IMR-90 (cell line): ENCODE results near the gene LGALS12. TPM values are rescaled to one million over a fixed set of nuclear protein-coding genes. Genes with fewer than 3 reads are reported as not detected.

ENCODE experiments used
- ATAC-seq: fragments of 200-7000 bp; cut with Tn5 transposase; 2 replicates; pipeline ENCODE4 v1.9.1; 2020; ENCODE audit warnings: low read depth, mild to moderate bottlenecking, moderate library complexity
- BruUV-seq: library from RNA; stranded (reverse); fragments of 400-500 nt; replicated peaks from 2 replicates; lab custom pipeline; 2021; lab: Mats Ljungman, UMichigan
- CTCF ChIA-PET: fragments of 300-600 bp; formaldehyde crosslinking; extraction: SDS; loops from one replicate; lab custom pipeline; 2021; ENCODE audit warnings: antibody characterized with exemption; lab: Yijun Ruan, JAX
- POLR2A ChIA-PET: fragments of 300-600 bp; sonication (Branson Sonifier 250); formaldehyde crosslinking; loops from one replicate; lab custom pipeline; 2022; ENCODE audit warnings: antibody characterized with exemption; ENCODE audit not compliant: unreplicated experiment; lab: Charles Lee
- DNase-seq: peaks from one replicate; pipeline ENCODE4 v3.0.0; 2013
- H2AFZ ChIP-seq: replicated peaks from 2 replicates; pipeline ENCODE3; 2013; ENCODE audit warnings: low read length, mild to moderate bottlenecking; ENCODE audit not compliant: poor library complexity
- H2AK5ac ChIP-seq: 2 replicates; pipeline ENCODE4 v1.6.1; 2013; ENCODE audit warnings: low read depth, low read length, inconsistent platforms
- H2AK9ac ChIP-seq: replicated peaks from 2 replicates; pipeline ENCODE3; 2013; ENCODE audit warnings: mild to moderate bottlenecking, low read depth, low read length, moderate library complexity; ENCODE audit not compliant: poor library complexity
- H2BK120ac ChIP-seq: 2 replicates; pipeline ENCODE4 v1.6.1; 2013; ENCODE audit warnings: low read depth, low read length, inconsistent platforms
- H2BK15ac ChIP-seq: 3 replicates; pipeline ENCODE4 v1.6.1; 2013; ENCODE audit warnings: low read depth, low read length, inconsistent platforms
- H2BK20ac ChIP-seq: 2 replicates; pipeline ENCODE4 v1.6.1; 2013; ENCODE audit warnings: low read depth, mild to moderate bottlenecking, inconsistent platforms, low read length, moderate library complexity
- H2BK5ac ChIP-seq: 2 replicates; pipeline ENCODE4 v1.6.1; 2013; ENCODE audit warnings: mild to moderate bottlenecking, low read depth, low read length, inconsistent platforms; ENCODE audit not compliant: poor library complexity, severe bottlenecking
- H3K14ac ChIP-seq: replicated peaks from 2 replicates; pipeline ENCODE4 v1.6.1; 2013; ENCODE audit warnings: low read depth, low read length, inconsistent platforms
- H3K18ac ChIP-seq: 2 replicates; pipeline ENCODE4 v1.6.1; 2013; ENCODE audit warnings: low read depth, low read length, control low read depth
- H3K23ac ChIP-seq: 2 replicates; pipeline ENCODE4 v1.6.1; 2013; ENCODE audit warnings: low read depth, low read length, inconsistent platforms
- H3K27ac ChIP-seq: 2 replicates; pipeline ENCODE4 v1.5.1; 2013; ENCODE audit warnings: mild to moderate bottlenecking, control low read depth, low read length; ENCODE audit not compliant: insufficient read depth
- H3K27me3 ChIP-seq: 2 replicates; pipeline ENCODE4 v1.6.1; 2013; ENCODE audit warnings: low read length; ENCODE audit not compliant: control insufficient read depth, insufficient read depth
- H3K36me3 ChIP-seq: 2 replicates; pipeline ENCODE4 v1.6.1; 2013; ENCODE audit warnings: low read length, mixed read lengths; ENCODE audit not compliant: control insufficient read depth, insufficient read depth
- H3K4ac ChIP-seq: 2 replicates; pipeline ENCODE4 v1.6.1; 2013; ENCODE audit warnings: low read depth, low read length, inconsistent platforms
- H3K4me1 ChIP-seq: 2 replicates; pipeline ENCODE4 v1.6.1; 2013; ENCODE audit warnings: low read length, mixed read lengths; ENCODE audit not compliant: control insufficient read depth, insufficient read depth
- H3K4me2 ChIP-seq: 2 replicates; pipeline ENCODE4 v1.6.1; 2013; ENCODE audit warnings: low read depth, mild to moderate bottlenecking, control low read depth, low read length, moderate library complexity
- H3K4me3 ChIP-seq: 2 replicates; pipeline ENCODE4 v1.5.1; 2013; ENCODE audit warnings: low read depth, mild to moderate bottlenecking, control low read depth, low read length, moderate library complexity; ENCODE audit not compliant: insufficient read depth
- H3K56ac ChIP-seq: 2 replicates; pipeline ENCODE4 v1.6.1; 2013; ENCODE audit warnings: low read length, inconsistent platforms; ENCODE audit not compliant: insufficient read depth; ENCODE audit errors: extremely low read depth
- H3K79me1 ChIP-seq, 2 experiments: 2 replicates each; pipeline ENCODE4 v1.6.1; 2013; ENCODE audit warnings: low read length in 2 of 2, inconsistent platforms in 1 of 2, low read depth in 1 of 2
- H3K9ac ChIP-seq: 2 replicates; pipeline ENCODE4 v1.6.1; 2013; ENCODE audit warnings: low read depth, low read length, control low read depth
- H3K9me1 ChIP-seq: 2 replicates; pipeline ENCODE4 v1.6.1; 2013; ENCODE audit warnings: low read length, inconsistent platforms; ENCODE audit not compliant: insufficient read depth
- H3K9me3 ChIP-seq: 2 replicates; pipeline ENCODE4 v1.6.1; 2013; ENCODE audit warnings: low read length; ENCODE audit not compliant: control insufficient read depth, insufficient read depth
- H4K20me1 ChIP-seq: 2 replicates; pipeline ENCODE4 v1.6.1; 2013; ENCODE audit warnings: low read length, inconsistent platforms; ENCODE audit not compliant: insufficient read depth
- H4K5ac ChIP-seq: 2 replicates; pipeline ENCODE4 v1.6.1; 2013; ENCODE audit warnings: mild to moderate bottlenecking, low read depth, low read length, control low read depth
- H4K8ac ChIP-seq, 2 experiments: 2 replicates each; pipeline ENCODE4 v1.6.1; 2013; ENCODE audit warnings: low read depth in 2 of 2, low read length in 2 of 2, control low read depth in 1 of 2, inconsistent platforms in 1 of 2
- H4K91ac ChIP-seq: 2 replicates; pipeline ENCODE4 v1.6.1; 2013; ENCODE audit warnings: low read depth, low read length, inconsistent platforms; ENCODE audit not compliant: insufficient read depth
- CEBPB ChIP-seq: IDR thresholded peaks from 2 replicates; pipeline ENCODE4 v1.6.1; 2012; ENCODE audit warnings: low read depth, low read length, improper control_type of control experiment
- MAZ ChIP-seq: IDR thresholded peaks from 2 replicates; pipeline ENCODE4 v1.6.1; 2012; ENCODE audit warnings: low read depth, mild to moderate bottlenecking, low read length, improper control_type of control experiment, moderate library complexity, borderline replicate concordance
- NFE2L2 ChIP-seq: fragments of 150-350 bp; IDR thresholded peaks from 2 replicates; pipeline ENCODE4 v1.6.1; 2016; ENCODE audit warnings: low read depth, mild to moderate bottlenecking, low read length
- WGBS, 2 experiments: methylation state at CpG; one replicate each; pipeline versions ENCODE4 v1.1.5 to v1.1.7; 2013; ENCODE audit warnings: missing lambda C conversion rate in 2 of 2; ENCODE audit not compliant: insufficient read length in 1 of 2; ENCODE audit errors: extremely low coverage in 2 of 2; 5-methylcytosine and 5-hydroxymethylcytosine counted together
- dilution Hi-C: fragments of 300-500 bp; cut with HindIII; formaldehyde crosslinking; loops from one replicate; pipeline ENCODE4 v1.14.3; 2018; ENCODE audit warnings: low sequenced_read_pairs; ENCODE audit not compliant: unreplicated experiment
- in situ Hi-C: fragments of 300-500 bp; cut with MboI; formaldehyde crosslinking; loops from 3 replicates; pipeline ENCODE4 v1.14.3; 2019; ENCODE audit warnings: low sequenced_read_pairs, inconsistent platforms, mixed read lengths
- intact Hi-C: fragments of 100-400 bp; cut with micrococcal nuclease; formaldehyde crosslinking; loops from 2 replicates; pipeline ENCODE4 v1.10.0; 2022
- polyA plus RNA-seq, 3 experiments: library from polyadenylated mRNA; depleted of rRNA; stranded (reverse); fragments of >200 nt; gene quantifications; 2 replicates each; pipeline ENCODE4 v1.2.3, GENCODE V29; 2012; ENCODE audit warnings: low replicate concordance in 1 of 3
- total RNA-seq: library from RNA; depleted of rRNA; stranded (reverse); fragments of >200 nt; gene quantifications from 2 replicates; pipeline ENCODE4 v1.2.3, GENCODE V29; 2012
- TF ChIP-seq, protein P1 (sequence below): fragments of 150-350 bp; IDR thresholded peaks from 2 replicates; pipeline ENCODE4 v1.6.1; 2017; ENCODE audit warnings: mild to moderate bottlenecking, antibody characterized with exemption, low read length, low read depth
- TF ChIP-seq, protein P2 (sequence below): conservative IDR thresholded peaks from 2 replicates; pipeline ENCODE4 v1.5.1; 2012; ENCODE audit warnings: mild to moderate bottlenecking, low read depth, low read length, improper control_type of control experiment

LGALS12 gene
- total and polyA plus RNA-seq, 2 of the 4 experiments (the other 2 are of a cell fraction), result not detected

DNA sequence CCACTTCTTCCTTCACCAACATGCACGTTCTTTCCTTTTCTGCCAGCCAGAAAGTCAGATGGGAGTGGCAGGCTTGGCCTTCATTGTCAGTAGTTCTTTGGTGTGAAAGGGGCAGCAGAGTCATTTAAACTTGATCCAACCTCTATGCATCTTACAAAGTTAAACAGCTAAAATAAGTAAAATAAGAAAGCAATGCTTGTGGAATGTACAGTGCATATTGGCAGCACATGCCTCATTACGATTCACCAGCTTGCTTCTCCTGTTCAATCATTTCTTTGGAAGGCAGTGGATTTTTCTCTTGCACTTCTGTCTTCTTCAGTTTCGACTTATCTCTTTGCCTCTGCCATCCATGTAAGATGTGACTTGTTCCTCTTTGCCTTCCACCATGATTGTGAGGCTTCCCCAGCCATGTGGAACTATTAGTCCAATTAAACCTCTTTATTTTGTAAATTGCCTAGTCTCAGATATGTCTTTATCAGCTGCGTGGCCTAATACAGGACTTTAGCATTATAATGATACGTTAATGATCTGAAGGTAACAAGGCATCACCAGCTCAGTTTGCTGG is 14.8 kb downstream of the LGALS12 start:
- TF ChIP-seq CEBPB, result no peak
- TF ChIP-seq, protein P1, sequence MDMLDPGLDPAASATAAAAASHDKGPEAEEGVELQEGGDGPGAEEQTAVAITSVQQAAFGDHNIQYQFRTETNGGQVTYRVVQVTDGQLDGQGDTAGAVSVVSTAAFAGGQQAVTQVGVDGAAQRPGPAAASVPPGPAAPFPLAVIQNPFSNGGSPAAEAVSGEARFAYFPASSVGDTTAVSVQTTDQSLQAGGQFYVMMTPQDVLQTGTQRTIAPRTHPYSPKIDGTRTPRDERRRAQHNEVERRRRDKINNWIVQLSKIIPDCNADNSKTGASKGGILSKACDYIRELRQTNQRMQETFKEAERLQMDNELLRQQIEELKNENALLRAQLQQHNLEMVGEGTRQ, result no peak
- TF ChIP-seq MAZ, result no peak
- TF ChIP-seq, protein P2, sequence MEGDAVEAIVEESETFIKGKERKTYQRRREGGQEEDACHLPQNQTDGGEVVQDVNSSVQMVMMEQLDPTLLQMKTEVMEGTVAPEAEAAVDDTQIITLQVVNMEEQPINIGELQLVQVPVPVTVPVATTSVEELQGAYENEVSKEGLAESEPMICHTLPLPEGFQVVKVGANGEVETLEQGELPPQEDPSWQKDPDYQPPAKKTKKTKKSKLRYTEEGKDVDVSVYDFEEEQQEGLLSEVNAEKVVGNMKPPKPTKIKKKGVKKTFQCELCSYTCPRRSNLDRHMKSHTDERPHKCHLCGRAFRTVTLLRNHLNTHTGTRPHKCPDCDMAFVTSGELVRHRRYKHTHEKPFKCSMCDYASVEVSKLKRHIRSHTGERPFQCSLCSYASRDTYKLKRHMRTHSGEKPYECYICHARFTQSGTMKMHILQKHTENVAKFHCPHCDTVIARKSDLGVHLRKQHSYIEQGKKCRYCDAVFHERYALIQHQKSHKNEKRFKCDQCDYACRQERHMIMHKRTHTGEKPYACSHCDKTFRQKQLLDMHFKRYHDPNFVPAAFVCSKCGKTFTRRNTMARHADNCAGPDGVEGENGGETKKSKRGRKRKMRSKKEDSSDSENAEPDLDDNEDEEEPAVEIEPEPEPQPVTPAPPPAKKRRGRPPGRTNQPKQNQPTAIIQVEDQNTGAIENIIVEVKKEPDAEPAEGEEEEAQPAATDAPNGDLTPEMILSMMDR, result no peak
- no peak for TF ChIP-seq NFE2L2
- no peak overlapping the region for H4K91ac ChIP-seq
- no peak overlapping the region for H3K18ac ChIP-seq
- no peak overlapping the region for H4K8ac ChIP-seq
- H2BK20ac ChIP-seq, result no peak overlapping the region
- DNase-seq (peak; percentile 17), ATAC-seq (no peak)
- H4K20me1 ChIP-seq, result no peaks in the 10 kb centered on the region
- H3K4me3 ChIP-seq, result no peak overlapping the region
- H2BK5ac ChIP-seq, result no peak overlapping the region
- H2BK15ac ChIP-seq, result no peak overlapping the region
- no peaks in the 10 kb centered on the region for H3K36me3 ChIP-seq
- ChIA-PET POLR2A (no interaction called here), CTCF (no interaction called here)
- no peak overlapping the region for H2BK120ac ChIP-seq
- H3K9me1 ChIP-seq, result peaks cover 2% of the 10 kb centered on the region; the same call in 1 of the 2 replicates
- dilution Hi-C loops, result no loop called here
- no peak overlapping the region for H3K56ac ChIP-seq
- peaks cover under 1% of the 10 kb centered on the region; the same call in 1 of the 2 replicates for H3K27me3 ChIP-seq
- peaks cover 3% of the 10 kb centered on the region; the same call in 1 of the 2 replicates for H3K9me3 ChIP-seq
- BruUV-seq, result no TSS peak
- no peak overlapping the region for H2AFZ ChIP-seq
- H4K5ac ChIP-seq, result no peak overlapping the region
- no peak overlapping the region for H3K4ac ChIP-seq
- intact Hi-C loops, result no loop called here
- peaks cover 6% of the 10 kb centered on the region; the same call in 1 of the 2 replicates for H3K4me1 ChIP-seq
- H3K23ac ChIP-seq, result no peak overlapping the region
- no CpG with 5 or more reads among the region's 5 CpGs for WGBS, 2 experiments
- no peak overlapping the region for H2AK9ac ChIP-seq
- no peak overlapping the region for H3K14ac ChIP-seq
- H3K9ac ChIP-seq, result no peak overlapping the region
- H3K27ac ChIP-seq, result no peak overlapping the region
- in situ Hi-C loops, result no loop called here
- no peak overlapping the region for H2AK5ac ChIP-seq
- H3K4me2 ChIP-seq, result no peak overlapping the region
- no peaks in the 10 kb centered on the region for H3K79me1 ChIP-seq
